Measurements from ENCODE around the gene ALLC. TPM values are rescaled to one million over a fixed set of nuclear protein-coding genes. Genes with fewer than 3 reads are reported as not detected.

The ALLC gene
- total RNA-seq, 4 donors from 2014 or later = not detected

DNA sequence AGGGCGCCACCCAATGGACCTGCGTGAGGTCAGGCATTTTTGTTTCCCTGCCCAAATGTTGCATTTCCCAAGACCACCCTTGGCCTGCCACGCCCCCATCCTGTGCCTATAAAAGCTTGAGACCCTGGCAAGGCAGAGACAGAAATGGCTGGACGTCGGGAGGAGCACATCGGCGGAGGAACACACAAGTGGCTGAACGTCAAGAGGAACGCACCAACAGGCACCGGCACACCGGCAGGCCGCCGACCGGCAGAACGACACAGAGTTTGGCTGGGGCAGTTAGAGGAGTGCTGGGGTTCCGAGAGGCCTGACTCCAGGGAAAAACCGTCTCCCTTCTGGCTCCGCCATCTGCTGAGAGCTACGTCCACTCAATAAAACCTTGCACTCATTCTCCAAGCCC is 81.3 kb downstream of the ALLC start:
- no peak for DNase-seq
- no peaks in the 10 kb centered on the region for H3K4me1 ChIP-seq
- H3K9me3 ChIP-seq = no peaks in the 10 kb centered on the region
- H3K36me3 ChIP-seq = no peaks in the 10 kb centered on the region
- H3K4me3 ChIP-seq = no peak overlapping the region
- no peak overlapping the region for H3K27ac ChIP-seq
- no peaks in the 10 kb centered on the region for H3K27me3 ChIP-seq
- TF ChIP-seq, protein P1, sequence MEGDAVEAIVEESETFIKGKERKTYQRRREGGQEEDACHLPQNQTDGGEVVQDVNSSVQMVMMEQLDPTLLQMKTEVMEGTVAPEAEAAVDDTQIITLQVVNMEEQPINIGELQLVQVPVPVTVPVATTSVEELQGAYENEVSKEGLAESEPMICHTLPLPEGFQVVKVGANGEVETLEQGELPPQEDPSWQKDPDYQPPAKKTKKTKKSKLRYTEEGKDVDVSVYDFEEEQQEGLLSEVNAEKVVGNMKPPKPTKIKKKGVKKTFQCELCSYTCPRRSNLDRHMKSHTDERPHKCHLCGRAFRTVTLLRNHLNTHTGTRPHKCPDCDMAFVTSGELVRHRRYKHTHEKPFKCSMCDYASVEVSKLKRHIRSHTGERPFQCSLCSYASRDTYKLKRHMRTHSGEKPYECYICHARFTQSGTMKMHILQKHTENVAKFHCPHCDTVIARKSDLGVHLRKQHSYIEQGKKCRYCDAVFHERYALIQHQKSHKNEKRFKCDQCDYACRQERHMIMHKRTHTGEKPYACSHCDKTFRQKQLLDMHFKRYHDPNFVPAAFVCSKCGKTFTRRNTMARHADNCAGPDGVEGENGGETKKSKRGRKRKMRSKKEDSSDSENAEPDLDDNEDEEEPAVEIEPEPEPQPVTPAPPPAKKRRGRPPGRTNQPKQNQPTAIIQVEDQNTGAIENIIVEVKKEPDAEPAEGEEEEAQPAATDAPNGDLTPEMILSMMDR (IDR thresholded peaks at IDR 0.05) = no peak

DNA sequence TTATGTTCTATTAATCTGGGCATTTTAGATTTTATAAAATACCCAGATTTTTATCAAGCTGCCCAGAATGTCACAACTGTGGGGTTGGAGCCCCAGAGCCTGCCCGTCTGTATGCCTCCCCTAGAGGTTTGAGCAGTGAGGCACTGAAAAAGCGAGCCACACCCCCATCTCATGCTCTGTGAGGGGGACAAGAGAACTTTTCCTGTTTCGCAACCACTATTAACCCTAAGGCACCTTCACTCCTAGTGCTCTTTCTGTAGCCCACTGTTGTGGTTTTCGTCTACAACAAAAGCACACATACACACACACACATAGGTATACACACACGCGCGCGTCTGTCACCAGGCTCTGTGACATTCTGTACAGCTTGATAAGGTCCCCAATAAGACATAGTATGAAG is 83.4 kb downstream of the ALLC start:
- H3K36me3 ChIP-seq = no peaks in the 10 kb centered on the region
- no peaks in the 10 kb centered on the region for H3K27me3 ChIP-seq
- no peak for DNase-seq
- H3K4me1 ChIP-seq = no peaks in the 10 kb centered on the region
- TF ChIP-seq, protein P1 (IDR thresholded peaks at IDR 0.05) = no peak
- TF ChIP-seq POLR2A (IDR thresholded peaks at IDR 0.05) = no peak
- no peak overlapping the region for H3K27ac ChIP-seq
- H3K9me3 ChIP-seq = no peaks in the 10 kb centered on the region
- H3K4me3 ChIP-seq = no peak overlapping the region

DNA sequence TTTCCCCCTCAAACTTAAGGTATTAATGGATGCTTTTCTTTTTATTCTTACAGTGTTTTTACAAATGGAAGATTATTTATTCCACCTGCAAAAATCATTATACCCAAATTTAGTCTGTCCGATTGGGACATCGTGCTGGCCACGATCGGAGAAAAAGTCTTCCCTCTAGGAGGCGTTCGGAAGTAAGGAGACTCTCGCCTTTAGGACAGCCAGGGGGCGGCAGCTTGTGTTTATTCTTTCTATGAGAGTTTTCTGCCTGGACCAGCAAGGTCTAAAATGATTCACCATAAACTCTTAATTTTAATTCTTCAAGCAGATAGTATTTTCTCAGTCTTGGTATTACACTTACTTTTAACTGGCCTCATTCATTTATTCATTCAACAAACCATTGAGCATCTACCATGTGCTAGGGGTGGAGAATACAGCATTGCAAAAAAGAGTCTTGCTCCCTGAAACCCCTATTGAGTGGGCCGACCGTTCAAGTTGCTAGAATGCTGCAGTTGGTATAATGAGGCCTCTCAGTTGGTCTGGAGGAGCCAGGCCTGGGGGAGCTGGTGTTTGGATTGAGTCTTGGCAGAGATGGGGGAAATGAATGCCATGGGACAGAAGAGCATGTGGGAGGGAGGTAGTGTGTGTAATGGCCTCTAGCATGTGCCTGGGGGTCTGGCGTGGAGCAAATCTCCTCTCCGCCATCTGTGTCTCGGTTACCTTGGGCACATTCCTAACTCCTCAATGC is 84.0 kb downstream of the ALLC start:
- DNase-seq = no peak
- no peaks in the 10 kb centered on the region for H3K27me3 ChIP-seq
- H3K4me3 ChIP-seq = no peak overlapping the region
- H3K27ac ChIP-seq = no peak overlapping the region
- H3K36me3 ChIP-seq = no peaks in the 10 kb centered on the region
- TF ChIP-seq, protein P1 (IDR thresholded peaks at IDR 0.05) = no peak
- no peak for TF ChIP-seq POLR2A (IDR thresholded peaks at IDR 0.05)
- H3K4me1 ChIP-seq = no peaks in the 10 kb centered on the region
- H3K9me3 ChIP-seq = no peaks in the 10 kb centered on the region

DNA sequence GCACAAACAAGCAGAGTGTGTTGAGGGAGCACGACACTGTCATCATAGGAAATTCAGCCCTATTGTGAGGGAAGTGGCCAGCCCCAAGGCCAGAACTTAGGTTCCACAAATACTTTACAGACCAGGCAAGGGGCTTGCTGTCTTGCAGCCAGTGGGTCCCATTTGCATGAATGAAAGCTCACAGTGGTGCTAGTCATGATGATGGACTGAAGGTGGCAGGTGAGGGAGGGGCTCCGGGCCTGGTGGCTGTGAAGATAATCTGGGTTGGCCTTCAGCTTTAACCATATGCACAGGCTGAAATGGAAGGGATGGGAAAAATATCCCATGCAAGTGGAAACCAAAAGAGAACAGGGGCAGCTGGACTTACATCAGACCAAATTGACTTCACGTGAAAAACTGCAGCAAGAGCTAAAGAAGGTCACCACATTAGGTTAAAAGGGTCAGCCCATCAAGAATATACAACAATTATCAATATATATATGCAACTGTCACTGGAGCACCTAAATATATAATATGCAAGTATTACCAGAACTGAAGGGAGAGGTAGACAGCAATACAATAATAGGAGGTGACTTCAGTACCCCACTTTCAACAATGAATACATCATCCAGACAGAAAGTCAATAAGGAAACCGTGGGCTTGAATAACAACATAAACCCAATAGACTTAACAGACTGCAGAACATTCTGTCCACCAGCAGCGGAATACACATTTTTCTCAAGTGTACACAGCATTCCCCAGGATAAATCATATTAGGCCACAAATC is 84.9 kb downstream of the ALLC start:
- no peak for TF ChIP-seq POLR2A (IDR thresholded peaks at IDR 0.05)
- TF ChIP-seq, protein P1 (IDR thresholded peaks at IDR 0.05) = no peak
- Histone ChIP-seq H3K4me3 (no peak overlapping the region), H3K36me3 (no peaks in the 10 kb centered on the region), H3K9me3 (no peaks in the 10 kb centered on the region), H3K27ac (no peak overlapping the region), H3K4me1 (no peaks in the 10 kb centered on the region), H3K27me3 (no peaks in the 10 kb centered on the region)
- no peak for DNase-seq

DNA sequence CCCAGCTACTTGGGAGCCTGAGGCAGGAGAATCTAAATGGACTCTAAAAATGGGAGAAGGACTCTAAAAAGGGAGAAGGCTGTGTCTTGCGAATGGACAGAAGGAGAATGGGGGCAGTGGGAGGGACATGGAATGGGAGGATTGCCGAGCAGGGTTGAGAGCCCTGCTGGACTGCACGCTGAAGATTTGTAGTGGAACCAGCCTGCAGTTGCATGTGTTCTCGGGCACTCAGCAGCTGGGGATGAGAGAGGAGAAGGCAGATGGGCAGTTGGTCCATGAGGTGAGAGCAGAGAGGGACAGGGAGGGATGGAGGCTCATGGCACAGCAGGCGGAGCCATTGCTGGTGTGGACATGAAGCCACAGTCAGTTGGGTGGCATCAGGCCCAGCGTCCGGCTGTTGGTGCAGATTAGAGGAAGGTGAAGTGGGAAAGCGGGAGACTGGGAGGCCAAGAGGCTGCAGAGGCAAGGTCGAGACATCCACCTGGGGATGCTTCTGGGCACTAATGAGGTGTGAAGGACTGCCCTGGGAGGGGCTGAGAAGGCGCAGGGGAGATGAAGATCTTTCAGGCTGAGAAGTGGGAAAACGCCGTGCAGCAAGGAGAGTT is 86.1 kb downstream of the ALLC start:
- TF ChIP-seq POLR2A (IDR thresholded peaks at IDR 0.05) = no peak
- TF ChIP-seq, protein P1 (IDR thresholded peaks at IDR 0.05) = no peak
- H3K36me3 ChIP-seq = no peaks in the 10 kb centered on the region
- no peaks in the 10 kb centered on the region for H3K4me1 ChIP-seq
- no peak overlapping the region for H3K27ac ChIP-seq
- H3K27me3 ChIP-seq = no peaks in the 10 kb centered on the region
- no peaks in the 10 kb centered on the region for H3K9me3 ChIP-seq
- no peak for DNase-seq
- no peak overlapping the region for H3K4me3 ChIP-seq
